Measurements from ENCODE around the gene CAP1. TPM values are rescaled to one million over a fixed set of nuclear protein-coding genes. Genes with fewer than 3 reads are reported as not detected.

Gene CAP1
- total RNA-seq, 6 donors from 2014 or later: 113 to 502 (median 245) TPM

DNA sequence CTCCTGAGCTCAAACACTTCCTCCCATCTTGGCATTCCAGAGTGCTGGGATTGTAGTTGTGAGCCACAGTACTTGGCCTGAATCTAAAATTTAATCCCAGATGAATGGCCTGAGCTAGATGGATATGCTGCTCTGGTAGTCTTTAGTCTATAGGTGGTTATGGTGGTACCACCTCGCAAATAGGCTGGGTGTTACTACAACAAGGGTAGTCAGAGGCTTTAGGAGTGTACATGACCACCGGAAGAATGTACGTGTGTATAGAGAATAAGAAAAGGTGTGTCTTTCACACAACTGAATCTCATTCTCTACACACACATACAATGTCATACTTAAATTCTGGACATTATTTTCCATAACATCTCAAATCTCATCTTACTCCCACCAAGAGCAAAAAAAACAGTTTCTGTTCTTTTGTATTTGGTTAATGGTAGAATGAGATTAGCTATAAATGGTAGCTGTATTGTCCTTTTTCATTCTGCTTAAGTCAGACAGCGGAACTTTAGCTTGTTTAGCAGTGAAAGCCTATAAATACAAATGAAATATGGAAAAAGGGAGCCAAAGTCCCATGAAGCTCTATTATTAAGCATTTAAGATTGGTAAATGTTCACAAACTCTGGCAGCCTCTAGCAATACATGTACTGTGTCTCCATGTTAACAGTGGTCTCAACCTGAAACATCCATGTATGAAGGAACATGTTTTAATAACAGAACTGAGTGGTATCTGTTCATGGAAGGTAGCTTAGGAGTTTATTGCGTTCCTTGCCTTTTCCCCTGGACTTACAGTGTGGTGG, 16.2 kb downstream of the CAP1 start:
- Histone ChIP-seq H3K4me3 (no peak overlapping the region), H3K4me1 (peaks cover 63 to 84% (median 73%) of the 10 kb centered on the region in 4 donors), H3K27ac (peak overlapping the region in 2 of 4 donors; percentile 80 to 81), H3K36me3 (peaks cover 0 to 41% (median 4%) of the 10 kb centered on the region in 4 donors), H3K9me3 (no peaks in the 10 kb centered on the region), H3K27me3 (no peaks in the 10 kb centered on the region)
- TF ChIP-seq CTCF (IDR thresholded peaks at IDR 0.05): no peak
- no peak for ATAC-seq (ENCODE audit: low FRiP score in 2 of 2)
- DNase-seq: no peak
- 93 to 98% methylated on average over 5 of the region's 5 CpGs for WGBS, 2 donors

DNA sequence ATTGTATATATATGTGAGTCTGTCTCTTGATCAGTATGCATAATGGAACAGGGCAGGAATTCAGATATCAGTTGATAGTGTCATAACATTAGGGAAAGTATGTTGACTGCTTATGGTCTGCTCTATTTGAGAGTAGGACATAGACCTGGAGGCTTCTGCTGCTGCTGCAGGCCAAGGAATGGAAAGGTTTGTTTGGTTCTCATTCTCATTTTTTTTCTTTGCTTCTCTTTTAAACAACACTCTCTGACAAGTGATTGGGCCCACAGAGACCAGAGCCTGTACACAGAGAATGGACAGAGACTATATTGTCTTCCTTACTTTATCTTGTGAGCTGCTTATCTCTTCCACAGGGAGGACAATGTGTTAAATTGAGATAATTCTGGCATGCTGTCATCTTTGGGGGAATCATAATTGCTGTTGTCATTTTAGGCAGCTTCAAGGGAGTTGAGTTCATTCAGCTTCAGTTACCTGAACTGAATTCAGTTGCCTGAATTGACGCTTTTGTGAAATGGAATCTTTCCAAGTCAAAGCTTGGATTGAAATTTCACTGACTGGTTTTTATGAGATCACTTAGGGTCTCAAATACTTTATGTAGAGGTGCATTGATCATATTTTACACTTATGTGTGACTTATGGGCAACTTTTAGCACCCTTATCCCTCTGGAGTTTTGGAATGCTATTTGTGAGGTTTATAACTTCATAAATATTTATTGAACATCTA, 16.9 kb downstream of the CAP1 start:
- H3K27me3 ChIP-seq: no peaks in the 10 kb centered on the region
- peaks cover 63 to 83% (median 73%) of the 10 kb centered on the region in 4 donors for H3K4me1 ChIP-seq
- H3K27ac ChIP-seq: peak overlapping the region in 3 of 4 donors; percentile 53 to 81 (median 80)
- peaks cover 0 to 43% (median 9%) of the 10 kb centered on the region in 4 donors for H3K36me3 ChIP-seq
- H3K4me3 ChIP-seq: no peak overlapping the region
- no peaks in the 10 kb centered on the region for H3K9me3 ChIP-seq
- no peak for TF ChIP-seq EP300 (IDR thresholded peaks at IDR 0.05)
- no peak for TF ChIP-seq CTCF (IDR thresholded peaks at IDR 0.05)
- TF ChIP-seq POLR2A (IDR thresholded peaks at IDR 0.05): no peak
- no peak for TF ChIP-seq POLR2AphosphoS5 (IDR thresholded peaks at IDR 0.05)
- no peak for DNase-seq
- WGBS, 2 donors: 67 to 71% methylated on average over 1 of the region's 1 CpG
- ATAC-seq (ENCODE audit: low FRiP score in 2 of 2): no peak

DNA sequence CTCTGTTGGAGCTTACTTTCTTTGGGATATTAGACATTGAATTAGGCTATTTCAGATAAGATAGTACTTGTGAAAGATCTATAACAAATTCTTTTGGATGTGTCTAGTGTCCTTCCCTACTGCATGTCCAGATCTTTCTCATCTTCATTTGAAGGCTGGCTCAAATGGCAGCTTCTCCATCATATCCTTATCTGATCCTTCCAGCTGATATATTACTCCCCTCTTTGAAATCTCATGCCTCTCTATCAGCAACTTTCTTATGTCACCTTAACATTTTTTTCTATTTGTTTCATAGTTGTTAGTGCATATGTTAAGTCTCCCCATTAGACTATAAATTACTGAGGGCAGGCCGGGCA, 17.5 kb downstream of the CAP1 start:
- H3K4me3 ChIP-seq: no peak overlapping the region
- TF ChIP-seq POLR2AphosphoS5 (IDR thresholded peaks at IDR 0.05): no peak
- TF ChIP-seq EP300 (IDR thresholded peaks at IDR 0.05): no peak
- TF ChIP-seq CTCF (IDR thresholded peaks at IDR 0.05): no peak
- TF ChIP-seq POLR2A (IDR thresholded peaks at IDR 0.05): no peak
- peaks cover 66 to 85% (median 72%) of the 10 kb centered on the region in 4 donors for H3K4me1 ChIP-seq
- H3K36me3 ChIP-seq: peaks cover 0 to 49% (median 13%) of the 10 kb centered on the region in 4 donors
- H3K27me3 ChIP-seq: no peaks in the 10 kb centered on the region
- 69 to 70% methylated on average over 1 of the region's 1 CpG for WGBS, 2 donors
- H3K27ac ChIP-seq: peak overlapping the region; percentile 53 to 81 (median 68)
- H3K9me3 ChIP-seq: no peaks in the 10 kb centered on the region
- no peak for ATAC-seq (ENCODE audit: low FRiP score in 2 of 2)
- DNase-seq: no peak

- TF ChIP-seq POLR2AphosphoS5 (IDR thresholded peaks at IDR 0.05) (no peak), CTCF (IDR thresholded peaks at IDR 0.05) (no peak), POLR2A (IDR thresholded peaks at IDR 0.05) (no peak), EP300 (IDR thresholded peaks at IDR 0.05) (no peak)
- no peaks in the 10 kb centered on the region for H3K27me3 ChIP-seq
- ATAC-seq (ENCODE audit: low FRiP score in 2 of 2): peak in 1 of 2 donors; percentile 32
- H3K4me1 ChIP-seq: peaks cover 65 to 86% (median 70%) of the 10 kb centered on the region in 4 donors
- no peak overlapping the region for H3K4me3 ChIP-seq
- H3K9me3 ChIP-seq: no peaks in the 10 kb centered on the region
- peak overlapping the region; percentile 53 to 81 (median 68) for H3K27ac ChIP-seq
- H3K36me3 ChIP-seq: peaks cover 3 to 52% (median 19%) of the 10 kb centered on the region in 4 donors
- no peak for DNase-seq
- WGBS, 2 donors: 74 to 75% methylated on average over 7 of the region's 7 CpGs
These were observed 18.2 kb downstream of the CAP1 start for GRCh38 chr1:40058453-40059337.

All from upper lobe of left lung (tissue), 6 donors.